Retina (tissue), 1 donor: ENCODE results near the gene ENOX2.

Source experiments
- DNase-seq: peaks from one replicate; pipeline ENCODE4 v3.0.0-alpha.2; 2016

Gene ENOX2

GRCh38 chrX:130879869-130880268, 23.1 kb downstream of the ENOX2 start:
- DNase-seq, result no peak

- DNase-seq, result no peak
Measured at GRCh38 chrX:130878350-130879341, 24.4 kb downstream of the ENOX2 start.

- DNase-seq, result no peak
Measured at GRCh38 chrX:130877892-130878341, 25.1 kb downstream of the ENOX2 start.

- DNase-seq, result no peak
Measured at GRCh38 chrX:130876226-130876625, 26.8 kb downstream of the ENOX2 start.

GRCh38 chrX:130874751-130875150, 28.3 kb downstream of the ENOX2 start:
- DNase-seq, result no peak

GRCh38 chrX:130869239-130869638, 33.8 kb downstream of the ENOX2 start:
- no peak for DNase-seq

- DNase-seq, result no peak
Measured at GRCh38 chrX:130861462-130861861, 41.5 kb downstream of the ENOX2 start.

- DNase-seq, result no peak
Measured at GRCh38 chrX:130857207-130857606, 45.8 kb downstream of the ENOX2 start.

- no peak for DNase-seq
Measured at GRCh38 chrX:130851569-130851968, 51.4 kb downstream of the ENOX2 start.

GRCh38 chrX:130848763-130849162, 54.2 kb downstream of the ENOX2 start:
- DNase-seq, result no peak

- DNase-seq, result no peak
Measured at GRCh38 chrX:130846746-130847145, 56.3 kb downstream of the ENOX2 start.

- no peak for DNase-seq
Measured at GRCh38 chrX:130841776-130842175, 61.2 kb downstream of the ENOX2 start.

GRCh38 chrX:130840345-130840744, 62.7 kb downstream of the ENOX2 start:
- DNase-seq, result no peak

GRCh38 chrX:130836447-130836846, 66.6 kb downstream of the ENOX2 start:
- no peak for DNase-seq

GRCh38 chrX:130834830-130835229, 68.2 kb downstream of the ENOX2 start:
- no peak for DNase-seq

GRCh38 chrX:130834149-130834548, 68.9 kb downstream of the ENOX2 start:
- DNase-seq, result no peak

- no peak for DNase-seq
Measured at GRCh38 chrX:130831347-130831722, 71.7 kb downstream of the ENOX2 start.

- no peak for DNase-seq
Measured at GRCh38 chrX:130830599-130831346, 72.2 kb downstream of the ENOX2 start.

GRCh38 chrX:130829526-130830515, 73.2 kb downstream of the ENOX2 start:
- no peak for DNase-seq

- DNase-seq, result no peak
Measured at GRCh38 chrX:130828641-130829040, 74.4 kb downstream of the ENOX2 start.

GRCh38 chrX:130827648-130828047, 75.4 kb downstream of the ENOX2 start:
- DNase-seq, result no peak

GRCh38 chrX:130826249-130826648, 76.8 kb downstream of the ENOX2 start:
- DNase-seq, result no peak

GRCh38 chrX:130825525-130825924, 77.5 kb downstream of the ENOX2 start:
- DNase-seq, result no peak
